Caco-2 (cell line): ENCODE results near the gene CRYGN. TPM values are rescaled to one million over a fixed set of nuclear protein-coding genes. Genes with fewer than 3 reads are reported as not detected.

Experiments used
- BruUV-seq: library from RNA; stranded (reverse); fragments of 400-500 nt; replicated peaks from 2 replicates; lab custom pipeline; 2021; lab: Mats Ljungman, UMichigan
- CTCF ChIA-PET: fragments of 300-600 bp; sonication (Branson Sonifier 250); formaldehyde crosslinking; loops from one replicate; lab custom pipeline; 2022; ENCODE audit warnings: antibody characterized with exemption; lab: Charles Lee
- POLR2A ChIA-PET: fragments of 300-600 bp; sonication (Branson Sonifier 250); formaldehyde crosslinking; loops from one replicate; lab custom pipeline; 2022; ENCODE audit warnings: antibody characterized with exemption; lab: Charles Lee
- DNase-seq, 2 experiments: peaks; one replicate each; pipeline versions ENCODE4 v3.0.0 to v3.0.0-alpha.2; 2020 to 2022
- H3K27me3 ChIP-seq: replicated peaks from 2 replicates; pipeline ENCODE4 v1.6.0; 2011; ENCODE audit warnings: low read length; ENCODE audit not compliant: control insufficient read depth, insufficient read depth
- H3K36me3 ChIP-seq: 2 replicates; pipeline ENCODE4 v1.5.1; 2011; ENCODE audit warnings: low read length; ENCODE audit not compliant: control insufficient read depth, insufficient read depth
- H3K4me1 ChIP-seq: fragments of 250-450 bp; sonication (Bioruptor Pico); 2 replicates; pipeline ENCODE4 v1.5.1; 2020; ENCODE audit warnings: mild to moderate bottlenecking
- H3K4me3 ChIP-seq: 2 replicates; pipeline ENCODE4 v1.5.1; 2011; ENCODE audit warnings: low read depth, mild to moderate bottlenecking, control low read depth, low read length
- H3K9me3 ChIP-seq: fragments of 250-450 bp; sonication (Bioruptor Pico); 2 replicates; pipeline ENCODE4 v1.5.1; 2020; ENCODE audit warnings: mild to moderate bottlenecking, moderate library complexity
- H3K27ac Mint-ChIP-seq: one replicate; pipeline ENCODE4 v1.8.0; 2022; ENCODE audit warnings: mixed read lengths; ENCODE audit not compliant: unreplicated experiment
- H3K27me3 Mint-ChIP-seq: one replicate; pipeline ENCODE4 v1.8.0; 2022; ENCODE audit warnings: mixed read lengths; ENCODE audit not compliant: insufficient read depth, unreplicated experiment
- H3K36me3 Mint-ChIP-seq: one replicate; pipeline ENCODE4 v1.8.0; 2022; ENCODE audit warnings: mild to moderate bottlenecking, mixed read lengths; ENCODE audit not compliant: insufficient read depth, unreplicated experiment
- H3K4me1 Mint-ChIP-seq: one replicate; pipeline ENCODE4 v1.8.0; 2022; ENCODE audit warnings: low read depth, mixed read lengths; ENCODE audit not compliant: unreplicated experiment
- H3K4me3 Mint-ChIP-seq: one replicate; pipeline ENCODE4 v1.8.0; 2022; ENCODE audit warnings: mild to moderate bottlenecking, moderate library complexity, mixed read lengths; ENCODE audit not compliant: unreplicated experiment
- H3K9me3 Mint-ChIP-seq: one replicate; pipeline ENCODE4 v1.8.0; 2022; ENCODE audit warnings: mixed read lengths; ENCODE audit not compliant: unreplicated experiment
- intact Hi-C: fragments of 100-400 bp; cut with micrococcal nuclease; formaldehyde crosslinking; loops from one replicate; pipeline ENCODE4 v1.10.0; 2022; ENCODE audit not compliant: unreplicated experiment
- total RNA-seq: library from RNA; stranded (reverse); gene quantifications from 2 replicates; pipeline ENCODE4 v1.2.3, GENCODE V29; 2022
- TF ChIP-seq, protein P1 (sequence below), 2 experiments: fragments of 200-600 bp in 1 of 2; IDR thresholded peaks; 1 replicate in 1 of 2; 2 replicates in 1 of 2; pipeline versions ENCODE4 v1.5.1 to v1.8.0; 2011 to 2022; ENCODE audit warnings: antibody characterized with exemption in 1 of 2, control low read depth in 1 of 2, inconsistent platforms in 1 of 2, low read depth in 1 of 2, low read length in 1 of 2, mild to moderate bottlenecking in 1 of 2, moderate library complexity in 1 of 2; ENCODE audit not compliant: insufficient read depth in 1 of 2, severe bottlenecking in 1 of 2, unreplicated experiment in 1 of 2

The CRYGN gene
- total RNA-seq, 1 experiment from 2014 or later: not detected

DNA sequence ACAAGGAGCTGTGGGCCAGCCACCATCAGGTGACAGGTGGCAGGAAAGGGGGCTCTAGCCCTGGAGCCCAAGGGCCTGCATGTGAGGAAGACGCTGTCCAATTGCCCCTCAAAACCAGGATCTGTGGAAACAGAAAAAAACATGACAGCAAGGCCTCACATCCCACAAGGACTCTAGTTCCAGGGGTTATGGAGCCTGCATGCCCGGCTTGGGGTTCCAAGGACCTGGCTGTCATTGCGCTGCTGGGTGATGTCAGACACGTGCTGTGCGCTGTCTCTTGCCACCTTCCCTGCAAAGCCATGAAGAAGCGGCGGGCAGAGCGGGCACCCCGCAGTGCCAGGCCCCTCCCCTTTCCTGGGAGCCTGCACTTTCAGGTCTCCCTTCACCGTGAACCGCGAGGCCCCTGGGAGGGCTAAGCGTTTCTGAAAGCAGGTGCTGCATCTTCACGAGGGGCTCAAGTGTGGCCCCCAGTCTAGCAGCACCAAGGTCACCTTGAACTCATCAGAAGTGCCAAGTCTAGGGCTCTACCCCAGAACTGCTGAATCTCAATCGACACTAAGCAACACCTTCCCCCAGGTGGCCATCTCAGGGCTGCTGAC, 15.1 kb upstream of the CRYGN start:
- peaks cover 22% of the 10 kb centered on the region for H3K36me3 Mint-ChIP-seq
- H3K27ac Mint-ChIP-seq: no peak overlapping the region
- no peaks in the 10 kb centered on the region for H3K9me3 ChIP-seq
- no peak overlapping the region for H3K4me3 Mint-ChIP-seq
- CTCF ChIA-PET: no interaction called here
- peak in 1 of 2 experiments; percentile 23 for DNase-seq
- peaks cover 9% of the 10 kb centered on the region for H3K4me1 ChIP-seq
- H3K36me3 ChIP-seq: no peaks in the 10 kb centered on the region
- BruUV-seq: no TSS peak
- H3K4me1 Mint-ChIP-seq: peaks cover 3% of the 10 kb centered on the region
- TF ChIP-seq, protein P1, sequence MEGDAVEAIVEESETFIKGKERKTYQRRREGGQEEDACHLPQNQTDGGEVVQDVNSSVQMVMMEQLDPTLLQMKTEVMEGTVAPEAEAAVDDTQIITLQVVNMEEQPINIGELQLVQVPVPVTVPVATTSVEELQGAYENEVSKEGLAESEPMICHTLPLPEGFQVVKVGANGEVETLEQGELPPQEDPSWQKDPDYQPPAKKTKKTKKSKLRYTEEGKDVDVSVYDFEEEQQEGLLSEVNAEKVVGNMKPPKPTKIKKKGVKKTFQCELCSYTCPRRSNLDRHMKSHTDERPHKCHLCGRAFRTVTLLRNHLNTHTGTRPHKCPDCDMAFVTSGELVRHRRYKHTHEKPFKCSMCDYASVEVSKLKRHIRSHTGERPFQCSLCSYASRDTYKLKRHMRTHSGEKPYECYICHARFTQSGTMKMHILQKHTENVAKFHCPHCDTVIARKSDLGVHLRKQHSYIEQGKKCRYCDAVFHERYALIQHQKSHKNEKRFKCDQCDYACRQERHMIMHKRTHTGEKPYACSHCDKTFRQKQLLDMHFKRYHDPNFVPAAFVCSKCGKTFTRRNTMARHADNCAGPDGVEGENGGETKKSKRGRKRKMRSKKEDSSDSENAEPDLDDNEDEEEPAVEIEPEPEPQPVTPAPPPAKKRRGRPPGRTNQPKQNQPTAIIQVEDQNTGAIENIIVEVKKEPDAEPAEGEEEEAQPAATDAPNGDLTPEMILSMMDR (IDR thresholded peaks at IDR 0.05; ENCODE audit: insufficient read depth in 1 of 2, low read depth in 1 of 2, low read length in 1 of 2, severe bottlenecking in 1 of 2, unreplicated experiment in 1 of 2): no peak
- POLR2A ChIA-PET: no interaction called here
- intact Hi-C loops: no loop called here
- no peaks in the 10 kb centered on the region for H3K27me3 ChIP-seq
- no peaks in the 10 kb centered on the region for H3K27me3 Mint-ChIP-seq
- no peak overlapping the region for H3K4me3 ChIP-seq
- no peaks in the 10 kb centered on the region for H3K9me3 Mint-ChIP-seq

DNA sequence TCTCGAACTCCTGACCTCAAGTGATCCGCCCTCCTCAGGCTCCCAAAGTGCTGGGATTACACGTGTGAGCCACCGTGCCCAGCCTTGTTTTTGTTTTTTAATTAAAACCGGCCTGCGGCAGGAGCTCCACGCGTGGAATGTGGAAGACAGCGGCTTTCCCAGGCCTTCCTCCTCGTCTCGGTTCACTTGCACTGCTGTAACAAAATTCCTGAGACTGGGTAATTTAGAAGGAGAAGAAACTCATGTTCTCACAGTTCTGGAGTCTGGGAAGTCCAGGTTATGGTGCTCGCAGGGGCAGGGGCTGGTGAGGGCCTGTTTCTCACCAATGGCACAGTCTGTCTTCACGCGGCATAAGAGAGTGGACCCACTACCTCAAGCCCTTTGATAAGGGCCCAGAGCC, 14.4 kb upstream of the CRYGN start:
- Mint-ChIP-seq H3K9me3 (no peaks in the 10 kb centered on the region), H3K4me3 (no peak overlapping the region), H3K36me3 (peaks cover 14% of the 10 kb centered on the region), H3K27me3 (no peaks in the 10 kb centered on the region), H3K27ac (no peak overlapping the region), H3K4me1 (no peaks in the 10 kb centered on the region)
- H3K4me3 ChIP-seq: no peak overlapping the region
- intact Hi-C loops: no loop called here
- H3K36me3 ChIP-seq: no peaks in the 10 kb centered on the region
- TF ChIP-seq, protein P1 (IDR thresholded peaks at IDR 0.05; ENCODE audit: insufficient read depth in 1 of 2, low read depth in 1 of 2, low read length in 1 of 2, severe bottlenecking in 1 of 2, unreplicated experiment in 1 of 2): no peak
- POLR2A ChIA-PET: no interaction called here
- H3K9me3 ChIP-seq: no peaks in the 10 kb centered on the region
- CTCF ChIA-PET: no interaction called here
- DNase-seq: peak in 1 of 2 experiments; percentile 22
- H3K27me3 ChIP-seq: no peaks in the 10 kb centered on the region
- no TSS peak for BruUV-seq
- H3K4me1 ChIP-seq: peaks cover 5% of the 10 kb centered on the region

DNA sequence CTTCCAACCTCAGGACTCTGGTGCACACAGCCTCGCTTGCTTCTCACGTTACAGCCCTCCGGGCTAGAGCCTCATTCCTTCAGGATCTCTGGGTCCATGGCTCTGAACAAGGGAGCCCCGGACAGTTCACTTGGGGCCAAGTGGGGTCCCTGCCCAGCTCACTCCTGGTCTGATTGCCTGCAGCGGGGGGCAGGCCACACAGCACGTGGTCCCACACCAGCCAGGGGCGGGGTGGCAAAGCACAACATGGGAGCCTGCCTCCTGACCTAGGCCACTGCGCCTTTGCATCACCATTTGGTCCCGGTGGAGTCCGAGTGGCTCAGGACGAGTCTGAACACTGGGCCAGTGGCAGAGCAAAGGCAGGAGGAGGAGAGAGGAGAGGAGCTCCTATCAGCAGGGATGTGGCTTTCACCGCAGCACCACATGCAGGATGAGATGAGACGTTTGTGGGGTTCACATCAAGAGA, 13.4 kb upstream of the CRYGN start:
- no peak overlapping the region for H3K4me3 ChIP-seq
- intact Hi-C loops: no loop called here
- H3K4me1 ChIP-seq: no peaks in the 10 kb centered on the region; the same call in 1 of the 2 replicates
- H3K9me3 ChIP-seq: no peaks in the 10 kb centered on the region
- Mint-ChIP-seq H3K27me3 (no peaks in the 10 kb centered on the region), H3K36me3 (peaks cover 13% of the 10 kb centered on the region), H3K9me3 (no peaks in the 10 kb centered on the region), H3K4me1 (no peaks in the 10 kb centered on the region), H3K27ac (no peak overlapping the region), H3K4me3 (no peak overlapping the region)
- CTCF ChIA-PET: interaction anchor here (1.4 kb wide), 1 partner anchor 85 kb away, joined by 3 read pairs; no protein-coding TSS in a partner anchor
- H3K27me3 ChIP-seq: no peaks in the 10 kb centered on the region
- H3K36me3 ChIP-seq: no peaks in the 10 kb centered on the region
- DNase-seq: peak in 1 of 2 experiments; percentile 39
- POLR2A ChIA-PET: no interaction called here
- TF ChIP-seq, protein P1 (IDR thresholded peaks at IDR 0.05; ENCODE audit: insufficient read depth in 1 of 2, low read depth in 1 of 2, low read length in 1 of 2, severe bottlenecking in 1 of 2, unreplicated experiment in 1 of 2): no peak
- BruUV-seq: no TSS peak
